T-helper 2 cell treated with Interferon-gamma antibody and Interleukin-4, amounts not matched to agents 5 μg/mL and 100 μg/mL, for 36 hours (primary cell): ENCODE measurements around the gene DDX31.
A peak's percentile ranks its signal among the peaks of the same experiment; 100 is the strongest.

Source experiments
- DNase-seq: peaks from one replicate; pipeline ENCODE4 v3.0.0; 2021; ENCODE audit warnings: low spot score
- H3K27ac Mint-ChIP-seq: one replicate; pipeline ENCODE4 v1.8.0; 2021; ENCODE audit warnings: mild to moderate bottlenecking, mixed read lengths
- H3K27me3 Mint-ChIP-seq: one replicate; pipeline ENCODE4 v1.8.0; 2021; ENCODE audit warnings: low read depth, mixed read lengths
- H3K36me3 Mint-ChIP-seq: one replicate; pipeline ENCODE4 v1.8.0; 2021; ENCODE audit warnings: low read depth, mixed read lengths
- H3K4me1 Mint-ChIP-seq: one replicate; pipeline ENCODE4 v1.8.0; 2021; ENCODE audit warnings: low read depth, mixed read lengths
- H3K4me3 Mint-ChIP-seq: one replicate; pipeline ENCODE4 v1.8.0; 2022; ENCODE audit warnings: mild to moderate bottlenecking, moderate library complexity, mixed read lengths
- H3K9me3 Mint-ChIP-seq: one replicate; pipeline ENCODE4 v1.8.0; 2021; ENCODE audit warnings: mixed read lengths

The DDX31 gene

DNA sequence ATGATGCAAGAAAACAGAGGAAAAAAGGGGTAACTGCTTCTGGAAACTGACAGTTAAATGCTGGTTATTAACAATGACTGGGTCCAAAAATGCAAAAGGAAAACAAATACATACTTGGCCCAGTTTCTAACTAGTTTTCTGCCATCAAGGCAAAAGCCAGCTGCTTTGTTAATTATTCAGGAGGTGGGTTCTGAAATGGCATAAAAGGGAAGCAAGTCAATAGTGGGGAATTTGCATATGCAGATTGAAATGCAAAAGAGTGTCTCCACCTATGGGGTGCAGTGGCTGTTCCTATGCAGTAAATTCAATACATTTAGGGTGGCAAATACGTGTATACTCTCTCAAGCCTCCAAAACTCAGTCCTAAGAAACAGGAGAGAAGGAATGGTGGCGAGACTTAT is 54.0 kb downstream of the DDX31 start:
- DNase-seq = no peak
- Mint-ChIP-seq H3K36me3 (peaks cover 22% of the 10 kb centered on the region), H3K27me3 (no peaks in the 10 kb centered on the region), H3K9me3 (no peaks in the 10 kb centered on the region), H3K4me1 (peaks cover 8% of the 10 kb centered on the region), H3K27ac (no peak overlapping the region), H3K4me3 (no peak overlapping the region)

DNA sequence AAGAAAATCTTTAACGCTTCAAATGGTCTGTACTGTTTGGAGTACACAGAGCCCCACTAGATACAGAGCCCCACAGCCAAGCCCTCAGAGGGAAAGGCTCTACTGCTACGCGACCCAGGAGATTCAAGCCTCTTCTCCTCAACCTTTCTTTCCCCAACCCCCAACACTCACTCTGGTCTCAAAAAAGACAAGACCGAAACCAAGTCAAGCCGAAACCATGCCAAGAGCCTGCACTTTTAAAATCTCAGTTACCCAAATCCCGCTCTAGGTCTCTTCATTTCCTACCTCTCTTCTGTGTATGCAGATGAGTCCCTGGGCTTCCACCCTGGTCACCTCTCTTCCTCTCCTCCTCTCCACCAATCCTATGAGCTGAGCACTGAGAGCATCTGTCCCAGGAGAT is 55.5 kb downstream of the DDX31 start:
- H3K27ac Mint-ChIP-seq = no peak overlapping the region
- H3K27me3 Mint-ChIP-seq = no peaks in the 10 kb centered on the region
- H3K36me3 Mint-ChIP-seq = peaks cover 30% of the 10 kb centered on the region
- no peak overlapping the region for H3K4me3 Mint-ChIP-seq
- peaks cover 8% of the 10 kb centered on the region for H3K4me1 Mint-ChIP-seq
- no peak for DNase-seq
- no peaks in the 10 kb centered on the region for H3K9me3 Mint-ChIP-seq

DNA sequence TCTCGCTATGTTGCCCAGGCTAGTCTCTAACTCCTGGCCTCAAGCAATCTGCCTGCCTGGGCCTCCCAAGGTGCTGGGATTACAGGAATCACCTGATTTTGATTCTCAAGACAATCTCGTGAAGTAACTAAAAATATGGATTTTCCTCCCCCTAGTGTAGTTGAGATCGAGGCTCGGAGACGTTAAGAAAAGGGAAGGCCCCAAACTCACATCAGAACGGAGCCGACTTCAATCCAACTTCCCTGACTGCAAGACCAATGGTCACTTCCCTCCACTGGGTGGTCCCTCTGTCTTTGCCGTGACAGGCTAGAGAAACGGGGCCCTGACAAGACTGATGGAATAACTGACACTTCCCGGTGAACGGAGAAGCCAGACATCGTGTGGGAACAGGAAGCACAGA is 59.1 kb downstream of the DDX31 start:
- no peak for DNase-seq
- Mint-ChIP-seq H3K27me3 (no peaks in the 10 kb centered on the region), H3K27ac (no peak overlapping the region), H3K36me3 (peaks cover 23% of the 10 kb centered on the region), H3K4me3 (no peak overlapping the region), H3K9me3 (no peaks in the 10 kb centered on the region), H3K4me1 (no peaks in the 10 kb centered on the region)

DNA sequence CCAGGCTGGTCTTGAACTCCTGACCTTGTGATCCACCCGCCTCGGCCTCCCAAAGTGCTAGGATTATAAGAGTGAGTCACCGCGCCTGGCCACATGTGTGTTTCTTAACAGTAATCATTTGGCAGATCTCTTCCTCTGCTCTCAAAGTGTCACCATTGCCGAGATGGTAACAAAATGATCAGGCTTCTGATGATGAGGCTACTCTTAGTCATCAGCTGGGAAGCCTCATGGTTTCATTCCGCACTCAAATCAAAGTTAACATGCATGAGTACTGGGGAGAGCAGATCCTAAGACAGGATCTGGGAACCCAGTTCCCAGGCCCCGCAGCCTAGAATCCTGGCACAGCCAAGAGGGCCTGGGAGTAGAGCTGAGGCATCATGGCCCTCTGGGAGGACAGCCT is 60.0 kb downstream of the DDX31 start:
- no peak overlapping the region for H3K27ac Mint-ChIP-seq
- H3K36me3 Mint-ChIP-seq = peaks cover 25% of the 10 kb centered on the region
- no peak overlapping the region for H3K4me3 Mint-ChIP-seq
- H3K9me3 Mint-ChIP-seq = no peaks in the 10 kb centered on the region
- DNase-seq = peak; percentile 10
- no peaks in the 10 kb centered on the region for H3K27me3 Mint-ChIP-seq
- H3K4me1 Mint-ChIP-seq = no peaks in the 10 kb centered on the region

DNA sequence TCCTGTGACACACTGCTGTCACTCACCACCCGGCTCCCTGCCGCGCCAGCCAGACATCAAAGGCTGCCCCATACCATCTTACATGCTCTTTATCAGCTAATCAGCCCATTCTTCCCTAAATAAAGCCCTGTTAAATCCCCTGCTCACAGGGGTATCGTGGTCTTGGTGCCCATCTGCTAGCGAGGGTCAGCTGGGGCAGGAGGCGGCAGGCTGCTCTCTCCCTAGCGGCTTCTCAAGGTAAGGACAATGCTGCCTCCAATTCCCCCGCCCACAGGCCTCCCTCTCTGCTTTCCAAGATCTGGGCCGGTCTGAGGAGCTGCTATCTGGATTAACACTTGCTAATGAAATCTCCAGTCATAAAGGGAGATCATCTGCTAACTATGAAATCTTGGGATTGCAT is 60.6 kb downstream of the DDX31 start:
- H3K4me3 Mint-ChIP-seq = no peak overlapping the region
- no peaks in the 10 kb centered on the region for H3K27me3 Mint-ChIP-seq
- H3K27ac Mint-ChIP-seq = no peak overlapping the region
- H3K9me3 Mint-ChIP-seq = no peaks in the 10 kb centered on the region
- no peak for DNase-seq
- peaks cover 21% of the 10 kb centered on the region for H3K36me3 Mint-ChIP-seq
- H3K4me1 Mint-ChIP-seq = no peaks in the 10 kb centered on the region

DNA sequence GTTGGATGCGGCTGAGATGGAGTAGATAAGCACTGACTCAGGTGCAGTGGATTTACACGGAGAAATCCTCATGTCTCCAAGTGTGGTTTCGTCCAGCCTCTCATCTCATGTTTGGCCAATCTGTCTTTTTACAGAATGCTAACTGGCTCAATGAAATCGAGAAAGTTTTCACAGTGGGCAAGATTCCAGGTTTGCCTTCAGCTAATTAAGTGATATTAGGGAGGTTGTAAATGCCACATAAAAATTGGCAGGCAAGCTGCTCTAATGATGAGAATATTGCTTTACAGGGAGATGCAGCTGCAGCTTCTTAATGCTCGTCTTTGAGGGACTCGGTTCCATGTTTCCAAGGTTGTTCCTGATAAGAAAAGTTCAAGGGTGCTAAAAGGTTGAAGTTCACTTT is 63.7 kb downstream of the DDX31 start:
- DNase-seq = no peak
- Mint-ChIP-seq H3K4me3 (no peak overlapping the region), H3K27me3 (no peaks in the 10 kb centered on the region), H3K27ac (no peak overlapping the region), H3K36me3 (peaks cover 21% of the 10 kb centered on the region), H3K4me1 (peaks cover 5% of the 10 kb centered on the region), H3K9me3 (no peaks in the 10 kb centered on the region)

DNA sequence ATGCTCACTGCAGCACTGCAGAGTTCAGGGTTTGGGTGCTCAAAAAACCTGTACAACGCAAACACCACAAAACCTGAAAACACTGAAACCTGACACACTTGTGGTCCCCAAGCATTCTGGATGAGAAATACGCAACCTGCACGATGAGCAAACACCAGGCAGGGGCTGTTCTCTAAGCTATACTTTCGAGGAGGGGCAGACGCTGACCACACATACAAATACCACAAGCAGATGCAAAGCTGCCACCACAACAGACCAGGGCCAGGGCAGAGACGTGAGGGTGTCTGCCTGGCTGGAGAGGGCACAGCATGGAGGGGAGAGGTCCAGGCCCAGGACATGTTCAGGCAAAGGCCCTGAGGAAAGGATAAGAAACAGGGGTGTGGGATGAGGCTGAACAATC is 64.4 kb downstream of the DDX31 start:
- Mint-ChIP-seq H3K27ac (no peak overlapping the region), H3K36me3 (peaks cover 15% of the 10 kb centered on the region), H3K4me3 (no peak overlapping the region), H3K9me3 (no peaks in the 10 kb centered on the region), H3K4me1 (peaks cover 5% of the 10 kb centered on the region), H3K27me3 (no peaks in the 10 kb centered on the region)
- DNase-seq = no peak

DNA sequence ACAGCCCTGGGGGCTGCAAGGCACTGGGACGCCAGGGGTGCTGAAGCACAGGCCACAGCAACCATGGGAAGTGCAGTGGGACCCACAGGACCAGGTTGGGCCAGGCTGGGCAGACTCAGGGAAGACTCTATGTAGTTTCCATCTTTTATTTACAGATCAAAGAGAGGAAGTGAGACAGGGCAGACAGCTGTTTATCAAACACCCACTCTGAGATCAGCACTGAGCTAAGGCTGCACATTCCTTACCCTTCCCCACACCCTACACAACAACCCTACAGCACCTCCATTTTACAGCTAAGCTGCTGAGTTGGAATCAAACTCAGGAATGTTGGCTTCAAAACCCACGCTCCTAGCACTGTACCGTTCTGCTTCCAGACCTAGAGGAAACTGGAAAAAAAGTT is 67.6 kb downstream of the DDX31 start:
- H3K27ac Mint-ChIP-seq = no peak overlapping the region
- DNase-seq = no peak
- H3K9me3 Mint-ChIP-seq = no peaks in the 10 kb centered on the region
- H3K4me3 Mint-ChIP-seq = no peak overlapping the region
- H3K4me1 Mint-ChIP-seq = peaks cover 5% of the 10 kb centered on the region
- H3K36me3 Mint-ChIP-seq = peaks cover 6% of the 10 kb centered on the region
- no peaks in the 10 kb centered on the region for H3K27me3 Mint-ChIP-seq

DNA sequence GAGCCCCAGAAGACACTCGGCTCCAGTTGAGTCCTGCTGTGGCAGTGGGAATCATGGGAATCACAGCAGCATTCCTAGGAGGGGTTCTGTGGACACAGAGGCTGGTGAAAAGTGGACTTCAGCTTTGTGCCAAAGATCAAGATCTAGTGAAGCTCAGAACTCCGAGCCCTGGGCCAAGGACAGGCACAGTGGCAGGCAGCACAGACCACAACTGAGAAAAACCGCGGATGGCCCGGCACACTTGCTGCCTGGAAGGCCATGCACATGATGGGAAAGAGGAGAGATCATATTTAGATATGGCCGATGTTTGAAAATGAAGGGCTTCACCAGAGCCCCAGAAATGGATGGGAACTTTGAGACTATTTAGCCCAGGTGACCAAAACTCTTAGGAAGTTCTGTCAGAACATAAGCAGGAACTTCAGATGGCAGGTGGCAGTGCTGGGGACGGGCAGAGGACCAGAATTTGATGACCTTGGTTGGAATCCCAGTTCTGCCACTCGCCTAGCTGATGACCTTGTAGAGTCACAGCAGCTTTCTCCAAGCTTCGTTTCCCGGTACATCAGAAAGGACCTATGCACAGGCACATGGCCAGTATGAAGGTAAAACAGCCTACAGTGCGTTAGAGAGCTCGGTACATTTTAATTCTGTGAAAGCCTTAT is 69.3 kb downstream of the DDX31 start:
- Mint-ChIP-seq H3K4me1 (peaks cover 5% of the 10 kb centered on the region), H3K27me3 (no peaks in the 10 kb centered on the region), H3K36me3 (peaks cover 2% of the 10 kb centered on the region), H3K4me3 (no peak overlapping the region), H3K9me3 (no peaks in the 10 kb centered on the region), H3K27ac (peak overlapping the region; percentile 24)
- DNase-seq = no peak

DNA sequence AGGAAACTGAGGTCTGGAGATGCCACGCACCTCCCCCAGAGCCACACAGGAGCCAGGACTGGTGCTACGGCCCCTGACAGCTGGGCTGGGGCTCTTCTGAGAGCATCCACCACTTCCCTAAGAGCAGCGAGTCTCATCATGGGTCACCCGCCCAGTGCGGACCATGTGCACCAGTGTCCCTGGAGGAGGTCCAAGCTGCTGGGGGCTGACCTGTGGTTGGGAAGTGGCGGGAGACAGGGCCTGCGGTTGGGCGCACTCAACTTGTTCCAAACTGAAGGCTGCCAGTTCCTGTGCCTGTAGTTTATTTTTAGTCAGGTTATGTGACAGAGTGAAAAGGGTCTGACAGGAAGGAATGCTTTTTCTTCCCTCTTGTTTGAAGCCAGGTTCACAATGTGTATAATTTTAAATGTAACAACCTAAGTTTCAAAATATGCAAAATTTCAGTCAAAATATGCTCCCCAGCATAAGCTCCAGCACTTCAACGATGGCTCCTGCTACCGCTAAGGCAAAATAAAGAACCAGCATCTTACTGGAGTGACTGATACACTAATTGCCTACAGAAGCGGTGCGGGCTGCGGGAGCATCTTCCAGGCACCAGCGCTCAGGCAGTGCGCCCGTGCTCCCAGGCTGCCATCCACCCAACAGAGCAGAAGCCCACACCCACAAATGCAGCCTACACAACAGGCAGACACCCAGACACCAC is 72.6 kb downstream of the DDX31 start:
- H3K36me3 Mint-ChIP-seq = peaks cover 2% of the 10 kb centered on the region
- no peak overlapping the region for H3K27ac Mint-ChIP-seq
- no peak for DNase-seq
- peaks cover 6% of the 10 kb centered on the region for H3K27me3 Mint-ChIP-seq
- peaks cover 2% of the 10 kb centered on the region for H3K4me1 Mint-ChIP-seq
- no peaks in the 10 kb centered on the region for H3K9me3 Mint-ChIP-seq
- H3K4me3 Mint-ChIP-seq = no peak overlapping the region

DNA sequence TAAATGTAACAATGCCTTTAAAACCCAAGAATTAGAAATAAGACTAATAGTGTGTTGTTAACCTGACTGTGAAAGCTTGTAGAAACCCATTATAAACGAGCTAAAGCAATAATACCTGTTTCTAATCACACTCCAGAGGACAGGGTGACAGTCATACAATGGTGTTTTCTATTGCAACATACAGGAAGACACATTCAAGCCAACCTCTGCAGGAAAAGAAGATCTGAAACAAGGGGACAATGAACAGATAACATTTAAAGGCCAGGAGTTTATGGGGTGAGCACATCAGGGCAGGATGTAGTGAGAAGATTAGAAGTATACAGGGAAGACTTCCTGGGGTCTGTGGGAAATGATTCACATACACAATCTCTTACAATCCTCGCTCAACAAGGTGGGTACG is 73.6 kb downstream of the DDX31 start:
- H3K4me3 Mint-ChIP-seq = no peak overlapping the region
- no peak overlapping the region for H3K27ac Mint-ChIP-seq
- no peaks in the 10 kb centered on the region for H3K9me3 Mint-ChIP-seq
- H3K36me3 Mint-ChIP-seq = peaks cover 2% of the 10 kb centered on the region
- no peaks in the 10 kb centered on the region for H3K4me1 Mint-ChIP-seq
- DNase-seq = no peak
- H3K27me3 Mint-ChIP-seq = peaks cover 15% of the 10 kb centered on the region

DNA sequence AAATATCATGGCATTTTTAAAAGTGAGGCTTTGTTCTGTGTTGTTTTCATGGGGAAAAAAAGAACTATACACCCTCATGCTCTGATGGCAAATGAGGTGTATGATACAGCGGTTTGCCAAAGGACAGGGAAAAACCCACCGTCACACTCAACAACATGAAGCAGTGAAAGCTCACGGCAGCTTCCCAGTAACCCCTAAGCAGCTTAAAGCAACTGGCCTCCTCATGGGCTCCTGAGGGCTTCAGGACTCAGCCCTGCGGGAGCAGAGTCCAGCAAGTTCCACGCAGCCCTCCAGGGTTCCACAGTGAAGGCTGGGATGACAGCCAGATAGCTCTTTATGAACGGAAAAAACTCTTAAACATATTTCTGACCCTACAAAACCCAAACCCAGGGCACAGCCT is 74.5 kb downstream of the DDX31 start:
- DNase-seq = no peak
- Mint-ChIP-seq H3K27ac (no peak overlapping the region), H3K36me3 (peaks cover 2% of the 10 kb centered on the region), H3K9me3 (no peaks in the 10 kb centered on the region), H3K4me1 (no peaks in the 10 kb centered on the region), H3K27me3 (peaks cover 21% of the 10 kb centered on the region), H3K4me3 (no peak overlapping the region)

DNA sequence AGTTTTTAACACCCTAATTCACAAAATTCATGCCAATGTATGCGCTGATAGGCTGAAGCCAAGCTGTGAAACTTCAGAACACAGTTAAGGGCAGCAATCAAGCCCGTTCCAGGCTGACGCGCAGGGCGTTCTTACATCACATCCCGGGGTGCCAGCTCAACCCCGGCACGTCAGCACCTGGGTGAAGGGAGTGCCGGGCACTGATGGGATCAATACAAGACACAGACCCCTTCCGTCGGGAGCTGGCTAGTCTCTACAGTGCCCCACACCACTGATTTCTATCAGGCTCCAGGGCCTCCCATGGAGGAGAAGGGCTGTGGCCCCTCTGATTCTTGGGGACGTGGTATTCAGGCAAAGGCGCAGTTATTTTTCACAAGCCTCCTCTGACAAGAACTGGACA is 75.4 kb downstream of the DDX31 start:
- Mint-ChIP-seq H3K27ac (no peak overlapping the region), H3K4me1 (no peaks in the 10 kb centered on the region), H3K27me3 (peaks cover 27% of the 10 kb centered on the region), H3K4me3 (no peak overlapping the region), H3K36me3 (peaks cover 2% of the 10 kb centered on the region), H3K9me3 (no peaks in the 10 kb centered on the region)
- DNase-seq = no peak

DNA sequence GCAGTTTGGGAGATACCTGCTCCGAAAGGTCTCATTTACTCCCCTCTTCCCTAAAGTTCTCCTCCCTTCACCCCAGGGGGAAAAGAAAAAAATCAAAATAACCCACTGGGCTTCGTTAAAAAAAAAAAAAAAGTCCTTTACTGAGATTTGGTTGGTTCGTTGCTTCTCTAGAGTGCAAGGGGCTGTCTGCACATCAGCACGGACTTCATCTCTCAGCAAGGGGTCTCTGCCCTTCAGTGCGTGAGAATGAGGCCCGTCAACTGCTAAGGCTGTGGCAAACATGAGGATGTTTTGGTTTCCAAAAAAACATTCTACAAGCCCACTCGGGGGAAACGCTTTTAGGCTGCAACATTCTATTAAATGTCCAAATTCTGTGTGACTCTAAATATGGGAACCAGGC is 77.3 kb downstream of the DDX31 start:
- peaks cover 44% of the 10 kb centered on the region for H3K27me3 Mint-ChIP-seq
- no peak overlapping the region for H3K27ac Mint-ChIP-seq
- peaks cover 2% of the 10 kb centered on the region for H3K36me3 Mint-ChIP-seq
- H3K4me1 Mint-ChIP-seq = no peaks in the 10 kb centered on the region
- no peak for DNase-seq
- no peak overlapping the region for H3K4me3 Mint-ChIP-seq
- H3K9me3 Mint-ChIP-seq = no peaks in the 10 kb centered on the region
